Measurements from ENCODE around the gene IRS4.
A peak's percentile ranks its signal among the peaks of the same experiment; 100 is the strongest.

IRS4 gene

GRCh38 chrX:108735679-108736508, 469 bp downstream of the IRS4 start:
- Histone ChIP-seq H3K27me3 (peaks cover 0 to 45% of the 10 kb centered on the region in 2 donors), H3K36me3 (no peaks in the 10 kb centered on the region), H3K4me1 (peaks cover 0 to 20% (median 14%) of the 10 kb centered on the region in 4 donors), H3K27ac (no peak overlapping the region), H3K4me3 (peak overlapping the region; percentile 45 to 54), H3K9me3 (no peaks in the 10 kb centered on the region)
- no peak for TF ChIP-seq CTCF (IDR thresholded peaks at IDR 0.05)
- DNase-seq = no peak
- intact Hi-C loops (cut with DNase I; ENCODE audit: low total_unique reads) = no loop called here

- no peak for DNase-seq
- H3K27me3 ChIP-seq = peaks cover 0 to 49% of the 10 kb centered on the region in 2 donors
- H3K9me3 ChIP-seq = no peaks in the 10 kb centered on the region
- H3K4me1 ChIP-seq = peaks cover 0 to 20% (median 14%) of the 10 kb centered on the region in 4 donors
- no peak overlapping the region for H3K27ac ChIP-seq
- intact Hi-C loops (cut with DNase I; ENCODE audit: low total_unique reads) = no loop called here
- no peak for TF ChIP-seq CTCF (IDR thresholded peaks at IDR 0.05)
- H3K36me3 ChIP-seq = no peaks in the 10 kb centered on the region
- H3K4me3 ChIP-seq = peak overlapping the region; percentile 45 to 54
These were observed 1.2 kb downstream of the IRS4 start for GRCh38 chrX:108735091-108735678.

GRCh38 chrX:108734426-108734825, 1.9 kb downstream of the IRS4 start:
- Histone ChIP-seq H3K4me3 (no peak overlapping the region), H3K36me3 (no peaks in the 10 kb centered on the region), H3K27me3 (peaks cover 0 to 49% of the 10 kb centered on the region in 2 donors), H3K9me3 (no peaks in the 10 kb centered on the region), H3K27ac (no peak overlapping the region), H3K4me1 (peaks cover 0 to 20% (median 14%) of the 10 kb centered on the region in 4 donors)
- no peak for DNase-seq
- no peak for TF ChIP-seq CTCF (IDR thresholded peaks at IDR 0.05)
- intact Hi-C loops (cut with DNase I; ENCODE audit: low total_unique reads) = no loop called here

- intact Hi-C loops (cut with DNase I; ENCODE audit: low total_unique reads) = no loop called here
- TF ChIP-seq CTCF (IDR thresholded peaks at IDR 0.05) = no peak
- no peaks in the 10 kb centered on the region for H3K9me3 ChIP-seq
- peaks cover 0 to 39% of the 10 kb centered on the region in 2 donors for H3K27me3 ChIP-seq
- no peak overlapping the region for H3K27ac ChIP-seq
- H3K4me3 ChIP-seq = no peak overlapping the region
- H3K36me3 ChIP-seq = no peaks in the 10 kb centered on the region
- H3K4me1 ChIP-seq = peaks cover 0 to 20% (median 14%) of the 10 kb centered on the region in 4 donors
- DNase-seq = no peak
These were observed 3.6 kb downstream of the IRS4 start for GRCh38 chrX:108732630-108733321.

GRCh38 chrX:108731153-108731552, 5.2 kb downstream of the IRS4 start:
- no peak for DNase-seq
- Histone ChIP-seq H3K4me3 (no peak overlapping the region), H3K27me3 (peaks cover 0 to 39% of the 10 kb centered on the region in 2 donors), H3K4me1 (peaks cover 0 to 7% (median 5%) of the 10 kb centered on the region in 4 donors), H3K27ac (no peak overlapping the region), H3K36me3 (no peaks in the 10 kb centered on the region), H3K9me3 (no peaks in the 10 kb centered on the region)
- no peak for TF ChIP-seq CTCF (IDR thresholded peaks at IDR 0.05)
- intact Hi-C loops (cut with DNase I; ENCODE audit: low total_unique reads) = no loop called here

All from tibial artery (tissue), 4 donors.